ENCODE results near the gene RAB5B. TPM values are rescaled to one million over a fixed set of nuclear protein-coding genes. Genes with fewer than 3 reads are reported as not detected.

The RAB5B gene
- polyA plus RNA-seq, 3 donors: 44.0 to 63.0 (median 48.5) TPM

DNA sequence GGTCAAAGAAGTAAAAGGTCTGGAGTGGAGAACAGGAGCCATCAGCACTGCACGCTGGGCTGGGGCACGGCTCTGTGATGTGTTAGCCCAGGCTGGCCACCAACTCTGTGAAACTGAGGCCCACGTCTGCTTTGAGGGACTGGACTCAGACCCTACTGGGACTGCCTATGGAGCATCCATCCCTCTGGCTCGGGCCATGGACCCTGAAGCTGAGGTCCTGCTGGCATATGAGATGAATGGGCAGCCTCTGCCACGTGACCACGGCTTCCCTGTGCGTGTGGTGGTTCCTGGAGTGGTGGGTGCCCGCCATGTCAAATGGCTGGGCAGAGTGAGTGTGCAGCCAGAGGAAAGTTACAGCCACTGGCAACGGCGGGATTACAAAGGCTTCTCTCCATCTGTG, 30.3 kb downstream of the RAB5B start:
- Histone ChIP-seq H4K20me1 (ENCODE audit: insufficient read depth, low read length) (no peaks in the 10 kb centered on the region), H3K27ac (ENCODE audit: low read depth in 1 of 2, low read length in 2 of 2) (no peak overlapping the region), H3K9me3 (replicated peaks in 1 of 2; ENCODE audit: control insufficient read depth in 1 of 2, insufficient read depth in 1 of 2, low read length in 2 of 2) (no peaks in the 10 kb centered on the region), H3K27me3 (ENCODE audit: control insufficient read depth in 2 of 2, insufficient read depth in 2 of 2, low read length in 2 of 2) (no peaks in the 10 kb centered on the region), H3K4me1 (ENCODE audit: control insufficient read depth in 1 of 2, insufficient read depth in 2 of 2, low read length in 2 of 2) (peaks cover 5 to 12% of the 10 kb centered on the region in 2 donors), H3K79me2 (ENCODE audit: insufficient read depth, low read length) (no peaks in the 10 kb centered on the region), H3K4me2 (replicated peaks; ENCODE audit: extremely low read depth, low read length, poor library complexity, severe bottlenecking) (no peak overlapping the region), H3K4me3 (replicated peaks in 1 of 3; ENCODE audit: low read depth in 2 of 3, low read length in 3 of 3) (no peak overlapping the region), H3K9ac (ENCODE audit: insufficient read depth, low read length, poor library complexity, severe bottlenecking) (no peak overlapping the region), H2AFZ (ENCODE audit: insufficient read depth, low read depth, low read length, poor library complexity, severe bottlenecking) (no peak overlapping the region), H3K36me3 (replicated peaks in 1 of 2; ENCODE audit: control insufficient read depth in 1 of 2, insufficient read depth in 2 of 2, low read length in 2 of 2) (peaks cover 17 to 26% of the 10 kb centered on the region in 2 donors)
- Mint-ChIP-seq H3K9me3 (no peaks in the 10 kb centered on the region), H3K4me1 (peaks cover 32% of the 10 kb centered on the region), H3K36me3 (peaks cover 30 to 46% of the 10 kb centered on the region in 2 donors), H3K27me3 (ENCODE audit: low read depth in 3 of 3) (peaks cover 0 to 1% (median 0%) of the 10 kb centered on the region in 3 donors), H3K4me3 (no peak overlapping the region), H3K27ac (peak overlapping the region in 4 of 7 donors; percentile 61 to 71 (median 64))
- WGBS (ENCODE audit: insufficient coverage): 98% methylated on average over 10 of the region's 10 CpGs
- DNase-seq: no peak
- TF ChIP-seq, protein P1, sequence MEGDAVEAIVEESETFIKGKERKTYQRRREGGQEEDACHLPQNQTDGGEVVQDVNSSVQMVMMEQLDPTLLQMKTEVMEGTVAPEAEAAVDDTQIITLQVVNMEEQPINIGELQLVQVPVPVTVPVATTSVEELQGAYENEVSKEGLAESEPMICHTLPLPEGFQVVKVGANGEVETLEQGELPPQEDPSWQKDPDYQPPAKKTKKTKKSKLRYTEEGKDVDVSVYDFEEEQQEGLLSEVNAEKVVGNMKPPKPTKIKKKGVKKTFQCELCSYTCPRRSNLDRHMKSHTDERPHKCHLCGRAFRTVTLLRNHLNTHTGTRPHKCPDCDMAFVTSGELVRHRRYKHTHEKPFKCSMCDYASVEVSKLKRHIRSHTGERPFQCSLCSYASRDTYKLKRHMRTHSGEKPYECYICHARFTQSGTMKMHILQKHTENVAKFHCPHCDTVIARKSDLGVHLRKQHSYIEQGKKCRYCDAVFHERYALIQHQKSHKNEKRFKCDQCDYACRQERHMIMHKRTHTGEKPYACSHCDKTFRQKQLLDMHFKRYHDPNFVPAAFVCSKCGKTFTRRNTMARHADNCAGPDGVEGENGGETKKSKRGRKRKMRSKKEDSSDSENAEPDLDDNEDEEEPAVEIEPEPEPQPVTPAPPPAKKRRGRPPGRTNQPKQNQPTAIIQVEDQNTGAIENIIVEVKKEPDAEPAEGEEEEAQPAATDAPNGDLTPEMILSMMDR (IDR thresholded peaks at IDR 0.05): no peak
- intact Hi-C loops (cut with micrococcal nuclease): no loop called here

DNA sequence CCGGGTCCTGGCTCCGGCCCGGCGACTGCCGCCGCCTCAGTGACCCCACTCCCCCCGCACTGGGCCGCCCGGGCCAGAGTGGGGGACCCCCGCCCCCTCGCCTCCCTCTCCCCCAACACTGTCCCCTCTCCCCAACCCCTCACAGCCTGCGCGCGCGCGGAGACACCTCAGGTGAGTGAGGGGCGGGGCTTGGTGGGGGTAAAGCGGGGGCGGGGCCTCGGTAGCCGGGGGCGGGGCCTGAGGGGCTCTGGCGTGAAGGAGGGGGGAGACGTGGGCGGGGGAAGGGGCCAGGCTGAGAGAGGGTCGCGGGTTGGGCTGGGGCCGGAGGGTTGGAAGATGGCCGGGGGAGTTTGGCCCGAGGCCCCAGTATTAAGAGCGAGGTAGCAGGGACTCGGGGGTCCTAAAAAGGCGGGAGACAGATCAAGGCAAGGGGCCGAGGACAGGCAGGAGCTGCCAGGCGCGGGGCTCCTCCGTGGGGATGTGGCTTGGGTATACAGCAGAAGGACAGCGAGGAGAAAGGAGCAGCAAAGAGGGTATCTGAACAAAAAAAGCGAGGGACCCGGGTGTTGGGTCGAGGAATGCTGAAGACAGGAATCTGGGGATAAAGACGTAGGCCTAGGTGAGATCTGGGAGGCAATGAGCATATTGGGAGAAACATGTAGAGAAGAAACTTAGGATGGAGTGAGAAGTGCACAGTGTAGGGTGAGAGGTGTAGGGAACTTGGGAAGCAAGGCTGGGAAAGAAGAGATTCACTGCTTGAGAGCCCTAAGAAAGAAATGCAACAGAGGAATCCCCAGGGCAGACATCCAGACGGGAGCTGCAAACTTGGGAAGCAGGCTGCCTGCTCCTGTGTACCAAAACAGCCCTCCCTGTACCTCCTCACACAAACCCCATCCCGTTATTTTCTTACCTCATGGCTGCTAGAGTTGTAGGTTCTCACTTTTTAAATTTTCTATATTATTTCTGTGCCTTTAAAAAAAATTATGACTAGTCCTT, 34.0 kb downstream of the RAB5B start:
- H3K27ac Mint-ChIP-seq: peak overlapping the region in 6 of 7 donors; percentile 36 to 82 (median 80)
- Histone ChIP-seq H3K79me2 (ENCODE audit: insufficient read depth, low read length) (no peaks in the 10 kb centered on the region), H3K36me3 (replicated peaks in 1 of 2; ENCODE audit: control insufficient read depth in 1 of 2, insufficient read depth in 2 of 2, low read length in 2 of 2) (peaks cover 12 to 14% of the 10 kb centered on the region in 2 donors), H3K9ac (ENCODE audit: insufficient read depth, low read length, poor library complexity, severe bottlenecking) (peak overlapping the region; percentile 77), H3K27me3 (ENCODE audit: control insufficient read depth in 2 of 2, insufficient read depth in 2 of 2, low read length in 2 of 2) (no peaks in the 10 kb centered on the region), H3K4me3 (replicated peaks in 1 of 3; ENCODE audit: low read depth in 2 of 3, low read length in 3 of 3) (peak overlapping the region; percentile 40 to 80 (median 80)), H3K4me2 (replicated peaks; ENCODE audit: extremely low read depth, low read length, poor library complexity, severe bottlenecking) (peak overlapping the region; percentile 90), H2AFZ (ENCODE audit: insufficient read depth, low read depth, low read length, poor library complexity, severe bottlenecking) (peak overlapping the region; percentile 94), H3K4me1 (ENCODE audit: control insufficient read depth in 1 of 2, insufficient read depth in 2 of 2, low read length in 2 of 2) (peaks cover 5 to 12% of the 10 kb centered on the region in 2 donors), H4K20me1 (ENCODE audit: insufficient read depth, low read length) (no peaks in the 10 kb centered on the region), H3K27ac (ENCODE audit: low read depth in 1 of 2, low read length in 2 of 2) (peak overlapping the region in 1 of 2 donors; percentile 72), H3K9me3 (replicated peaks in 1 of 2; ENCODE audit: control insufficient read depth in 1 of 2, insufficient read depth in 1 of 2, low read length in 2 of 2) (no peaks in the 10 kb centered on the region)
- H3K36me3 Mint-ChIP-seq: peaks cover 18 to 24% of the 10 kb centered on the region in 2 donors
- H3K4me1 Mint-ChIP-seq: peaks cover 29% of the 10 kb centered on the region
- no peaks in the 10 kb centered on the region for H3K9me3 Mint-ChIP-seq
- 0% methylated on average over 16 of the region's 44 CpGs for WGBS (ENCODE audit: insufficient coverage)
- H3K27me3 Mint-ChIP-seq (ENCODE audit: low read depth in 3 of 3): peaks cover 0 to 1% (median 0%) of the 10 kb centered on the region in 3 donors
- H3K4me3 Mint-ChIP-seq: peak overlapping the region; percentile 87 to 90
- intact Hi-C loops (cut with micrococcal nuclease): no loop called here
- DNase-seq: no peak
- TF ChIP-seq, protein P1 (IDR thresholded peaks at IDR 0.05): no peak
